ENCODE results near the gene RNF214. TPM values are rescaled to one million over a fixed set of nuclear protein-coding genes. Genes with fewer than 3 reads are reported as not detected.

The RNF214 gene
- total RNA-seq, 1 experiment from 2014 or later, result 37.8 TPM

DNA sequence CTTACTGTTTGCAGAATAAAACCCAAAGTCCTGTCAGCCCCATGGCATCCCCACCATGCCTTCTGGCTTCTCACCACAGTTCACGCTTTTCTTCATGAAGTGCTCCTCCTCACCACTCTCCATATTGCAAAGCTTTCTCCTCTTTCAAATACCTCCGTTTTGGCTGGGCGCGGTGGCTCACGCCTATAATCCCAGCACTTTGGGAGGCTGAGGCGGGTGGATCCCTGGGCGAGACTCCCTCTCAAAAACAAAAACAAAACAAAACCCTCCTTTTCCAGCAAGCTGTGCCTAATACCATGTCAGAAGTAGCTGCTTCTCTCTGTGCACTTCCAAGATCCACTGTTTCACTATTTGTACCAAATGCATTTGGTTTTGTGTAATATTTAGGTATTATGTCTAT lies 76.8 kb downstream of the RNF214 start:
- H3K4me3 ChIP-seq (ENCODE audit: low read depth, low read length, poor library complexity, severe bottlenecking), result no peak overlapping the region
- H3K4me1 ChIP-seq (ENCODE audit: insufficient read depth, low read length, poor library complexity, severe bottlenecking), result no peaks in the 10 kb centered on the region
- CTCF ChIA-PET, result interaction anchor here (0.6 kb wide), 1 partner anchor 77 kb away, joined by 3 read pairs; the partner anchor contains the start of gene RNF214
- intact Hi-C loops (cut with micrococcal nuclease; ENCODE audit: unreplicated experiment), result no loop called here
- no peaks in the 10 kb centered on the region for H3K36me3 ChIP-seq (ENCODE audit: insufficient read depth, low read length, poor library complexity, severe bottlenecking)
- DNase-seq (ENCODE audit: low spot score), result no peak
- no TSS peak for BruUV-seq (replicated peaks)
- H3K9me3 ChIP-seq (ENCODE audit: low read depth, low read length, poor library complexity, severe bottlenecking), result no peaks in the 10 kb centered on the region
- no peak for TF ChIP-seq EZH2 (IDR thresholded peaks at IDR 0.05; ENCODE audit: borderline replicate concordance, low read depth, low read length, poor library complexity, severe bottlenecking)
- TF ChIP-seq, protein P1, sequence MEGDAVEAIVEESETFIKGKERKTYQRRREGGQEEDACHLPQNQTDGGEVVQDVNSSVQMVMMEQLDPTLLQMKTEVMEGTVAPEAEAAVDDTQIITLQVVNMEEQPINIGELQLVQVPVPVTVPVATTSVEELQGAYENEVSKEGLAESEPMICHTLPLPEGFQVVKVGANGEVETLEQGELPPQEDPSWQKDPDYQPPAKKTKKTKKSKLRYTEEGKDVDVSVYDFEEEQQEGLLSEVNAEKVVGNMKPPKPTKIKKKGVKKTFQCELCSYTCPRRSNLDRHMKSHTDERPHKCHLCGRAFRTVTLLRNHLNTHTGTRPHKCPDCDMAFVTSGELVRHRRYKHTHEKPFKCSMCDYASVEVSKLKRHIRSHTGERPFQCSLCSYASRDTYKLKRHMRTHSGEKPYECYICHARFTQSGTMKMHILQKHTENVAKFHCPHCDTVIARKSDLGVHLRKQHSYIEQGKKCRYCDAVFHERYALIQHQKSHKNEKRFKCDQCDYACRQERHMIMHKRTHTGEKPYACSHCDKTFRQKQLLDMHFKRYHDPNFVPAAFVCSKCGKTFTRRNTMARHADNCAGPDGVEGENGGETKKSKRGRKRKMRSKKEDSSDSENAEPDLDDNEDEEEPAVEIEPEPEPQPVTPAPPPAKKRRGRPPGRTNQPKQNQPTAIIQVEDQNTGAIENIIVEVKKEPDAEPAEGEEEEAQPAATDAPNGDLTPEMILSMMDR (conservative IDR thresholded peaks at IDR 0.05; ENCODE audit: low read depth, low read length), result no peak
- no peak overlapping the region for H3K27ac ChIP-seq (ENCODE audit: low read depth, low read length, poor library complexity, severe bottlenecking)
- POLR2A ChIA-PET (ENCODE audit: low non-redundant PET), result no interaction called here
- no peaks in the 10 kb centered on the region for H3K27me3 ChIP-seq (replicated peaks; ENCODE audit: insufficient read depth, low read depth, low read length, poor library complexity)

DNA sequence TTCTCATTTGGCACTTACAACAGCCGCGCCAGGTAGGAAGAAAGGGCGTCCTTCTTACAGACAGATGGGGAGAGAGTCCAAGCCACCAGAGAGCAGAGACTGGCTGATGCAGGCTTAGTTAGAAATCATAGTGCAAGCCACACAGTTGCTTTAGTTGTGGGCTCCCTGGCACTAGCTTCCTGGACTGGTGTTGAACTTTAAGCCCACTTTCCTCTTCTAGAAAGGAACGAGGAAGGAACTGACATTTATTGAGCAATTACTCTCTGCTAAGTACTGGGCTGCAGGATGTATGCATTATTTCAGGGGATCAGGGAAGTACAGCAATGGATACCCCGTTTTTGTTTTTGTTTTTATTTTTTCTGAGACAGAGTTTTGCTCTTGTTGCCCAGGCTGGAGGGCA lies 80.6 kb downstream of the RNF214 start:
- no peak overlapping the region for H3K27ac ChIP-seq (ENCODE audit: low read depth, low read length, poor library complexity, severe bottlenecking)
- DNase-seq (ENCODE audit: low spot score), result no peak
- TF ChIP-seq, protein P1 (conservative IDR thresholded peaks at IDR 0.05; ENCODE audit: low read depth, low read length), result no peak
- TF ChIP-seq EZH2 (IDR thresholded peaks at IDR 0.05; ENCODE audit: borderline replicate concordance, low read depth, low read length, poor library complexity, severe bottlenecking), result no peak
- no peaks in the 10 kb centered on the region for H3K9me3 ChIP-seq (ENCODE audit: low read depth, low read length, poor library complexity, severe bottlenecking)
- no peaks in the 10 kb centered on the region for H3K27me3 ChIP-seq (replicated peaks; ENCODE audit: insufficient read depth, low read depth, low read length, poor library complexity)
- no peak overlapping the region for H3K4me3 ChIP-seq (ENCODE audit: low read depth, low read length, poor library complexity, severe bottlenecking)
- no peaks in the 10 kb centered on the region for H3K36me3 ChIP-seq (ENCODE audit: insufficient read depth, low read length, poor library complexity, severe bottlenecking)
- peaks cover 3% of the 10 kb centered on the region for H3K4me1 ChIP-seq (ENCODE audit: insufficient read depth, low read length, poor library complexity, severe bottlenecking)
- intact Hi-C loops (cut with micrococcal nuclease; ENCODE audit: unreplicated experiment), result no loop called here
- CTCF ChIA-PET, result no interaction called here
- BruUV-seq (replicated peaks), result no TSS peak
- POLR2A ChIA-PET (ENCODE audit: low non-redundant PET), result no interaction called here

DNA sequence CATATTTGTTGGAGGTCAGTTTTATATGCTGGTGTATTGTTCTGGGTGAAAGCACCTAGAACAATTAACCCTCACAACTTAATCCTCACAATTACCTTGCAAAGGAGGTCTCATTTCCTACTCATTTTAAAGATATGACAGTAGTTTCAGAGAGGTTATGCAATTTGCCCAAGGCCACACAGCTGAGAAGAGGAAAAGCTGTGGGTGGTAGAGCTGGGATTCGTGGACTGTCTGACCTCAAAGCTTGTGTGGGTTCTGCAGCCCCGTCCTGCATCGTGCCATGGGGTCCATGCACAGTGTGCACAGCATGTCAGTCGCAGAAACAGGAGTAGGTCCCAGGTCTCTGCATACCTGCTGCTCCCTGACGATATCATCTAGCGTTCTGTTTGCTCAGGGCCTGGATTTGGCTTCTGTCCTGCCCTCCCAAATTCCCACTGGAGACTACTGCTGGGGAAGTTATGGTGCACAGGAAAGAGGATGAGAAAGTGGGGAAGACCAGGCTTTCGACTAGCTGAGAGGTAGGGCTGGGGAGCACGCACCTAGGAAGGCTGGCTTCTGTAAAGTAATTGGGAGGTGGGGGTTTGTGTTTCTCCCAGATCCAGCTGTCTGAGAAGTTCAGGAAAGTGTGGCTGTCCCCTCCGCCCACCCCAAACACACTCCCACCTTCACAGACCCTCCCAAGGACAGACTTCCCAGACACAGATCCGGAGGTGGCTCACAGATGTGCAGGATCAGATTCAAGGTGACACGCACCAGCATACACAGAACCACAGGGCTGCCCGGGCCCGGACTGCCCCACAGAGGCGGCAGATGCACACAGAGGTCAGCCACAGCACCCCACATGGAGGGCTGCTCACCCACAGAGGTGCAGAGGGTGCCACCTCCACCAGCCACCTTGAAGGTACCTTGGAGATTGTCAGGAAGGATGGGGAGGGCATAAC lies 81.6 kb downstream of the RNF214 start:
- TF ChIP-seq, protein P1 (conservative IDR thresholded peaks at IDR 0.05; ENCODE audit: low read depth, low read length), result no peak
- TF ChIP-seq EZH2 (IDR thresholded peaks at IDR 0.05; ENCODE audit: borderline replicate concordance, low read depth, low read length, poor library complexity, severe bottlenecking), result no peak
- Histone ChIP-seq H3K4me3 (ENCODE audit: low read depth, low read length, poor library complexity, severe bottlenecking) (no peak overlapping the region), H3K36me3 (ENCODE audit: insufficient read depth, low read length, poor library complexity, severe bottlenecking) (no peaks in the 10 kb centered on the region), H3K27me3 (replicated peaks; ENCODE audit: insufficient read depth, low read depth, low read length, poor library complexity) (no peaks in the 10 kb centered on the region), H3K27ac (ENCODE audit: low read depth, low read length, poor library complexity, severe bottlenecking) (no peak overlapping the region), H3K9me3 (ENCODE audit: low read depth, low read length, poor library complexity, severe bottlenecking) (no peaks in the 10 kb centered on the region), H3K4me1 (ENCODE audit: insufficient read depth, low read length, poor library complexity, severe bottlenecking) (peaks cover 3% of the 10 kb centered on the region)
- intact Hi-C loops (cut with micrococcal nuclease; ENCODE audit: unreplicated experiment), result no loop called here
- no peak for DNase-seq (ENCODE audit: low spot score)
- ChIA-PET POLR2A (ENCODE audit: low non-redundant PET) (no interaction called here), CTCF (no interaction called here)
- BruUV-seq (replicated peaks), result no TSS peak
